Gastroesophageal sphincter (tissue), 3 donors: ENCODE measurements around the gene KDSR.

ENCODE experiments used
- EP300 ChIP-seq: sonication (generic); formaldehyde crosslinking; IDR thresholded peaks from one replicate; pipeline ENCODE4 v1.6.1; 2017; ENCODE audit warnings: antibody characterized with exemption, mild to moderate bottlenecking
- POLR2A ChIP-seq, 2 donors: fragments of 450-650 bp; IDR thresholded peaks; one replicate each; pipeline ENCODE4 v1.6.1; 2017; ENCODE audit warnings: antibody characterized with exemption in 2 of 2, mild to moderate bottlenecking in 2 of 2, moderate library complexity in 1 of 2
- POLR2AphosphoS5 ChIP-seq: sonication (generic); formaldehyde crosslinking; IDR thresholded peaks from one replicate; pipeline ENCODE4 v1.6.1; 2017; ENCODE audit warnings: antibody characterized with exemption
- TF ChIP-seq, protein P1 (sequence below), 4 experiments: fragments of 200-600 bp in 2 of 4; fragments of 450-650 bp in 2 of 4; sonication (generic) in 1 of 4; IDR thresholded peaks; one replicate each; pipeline ENCODE4 v1.5.1; 2017 to 2019; ENCODE audit warnings: antibody characterized with exemption in 4 of 4, mild to moderate bottlenecking in 2 of 4, moderate library complexity in 2 of 4

DNA sequence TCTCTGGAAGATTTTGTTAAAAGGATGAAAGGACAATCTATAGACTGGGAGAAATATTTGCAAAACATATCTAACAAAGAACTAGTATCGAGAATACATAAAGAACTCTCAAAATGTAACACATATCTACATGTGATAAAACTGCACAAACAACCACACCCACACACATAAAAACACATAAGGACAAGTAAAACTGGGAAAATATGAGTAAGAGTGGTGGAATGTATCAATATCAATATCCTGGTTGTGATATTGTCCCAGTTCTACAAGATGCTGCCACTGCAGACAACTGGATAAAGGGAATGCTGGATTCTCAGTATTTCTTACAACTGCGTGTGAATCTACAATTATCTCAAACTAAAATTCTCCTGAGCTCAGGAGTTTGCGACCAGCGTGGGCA is 45.9 kb upstream of the KDSR start:
- TF ChIP-seq, protein P1, sequence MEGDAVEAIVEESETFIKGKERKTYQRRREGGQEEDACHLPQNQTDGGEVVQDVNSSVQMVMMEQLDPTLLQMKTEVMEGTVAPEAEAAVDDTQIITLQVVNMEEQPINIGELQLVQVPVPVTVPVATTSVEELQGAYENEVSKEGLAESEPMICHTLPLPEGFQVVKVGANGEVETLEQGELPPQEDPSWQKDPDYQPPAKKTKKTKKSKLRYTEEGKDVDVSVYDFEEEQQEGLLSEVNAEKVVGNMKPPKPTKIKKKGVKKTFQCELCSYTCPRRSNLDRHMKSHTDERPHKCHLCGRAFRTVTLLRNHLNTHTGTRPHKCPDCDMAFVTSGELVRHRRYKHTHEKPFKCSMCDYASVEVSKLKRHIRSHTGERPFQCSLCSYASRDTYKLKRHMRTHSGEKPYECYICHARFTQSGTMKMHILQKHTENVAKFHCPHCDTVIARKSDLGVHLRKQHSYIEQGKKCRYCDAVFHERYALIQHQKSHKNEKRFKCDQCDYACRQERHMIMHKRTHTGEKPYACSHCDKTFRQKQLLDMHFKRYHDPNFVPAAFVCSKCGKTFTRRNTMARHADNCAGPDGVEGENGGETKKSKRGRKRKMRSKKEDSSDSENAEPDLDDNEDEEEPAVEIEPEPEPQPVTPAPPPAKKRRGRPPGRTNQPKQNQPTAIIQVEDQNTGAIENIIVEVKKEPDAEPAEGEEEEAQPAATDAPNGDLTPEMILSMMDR (IDR thresholded peaks at IDR 0.05) = no peak
- TF ChIP-seq POLR2A (IDR thresholded peaks at IDR 0.05) (no peak), POLR2AphosphoS5 (no peak), EP300 (no peak)
